WERI-Rb-1 (cell line): Measurements from ENCODE around the gene WFS1.

Source experiments
- DNase-seq: peaks from one replicate; pipeline ENCODE4 v3.0.0-alpha.2; 2020
- H3K27ac ChIP-seq: fragments of 250-450 bp; sonication (Bioruptor Pico); 2 replicates; pipeline ENCODE4 v1.5.1; 2020; ENCODE audit warnings: mild to moderate bottlenecking, moderate library complexity
- H3K27me3 ChIP-seq: fragments of 250-450 bp; sonication (Bioruptor Pico); 2 replicates; pipeline ENCODE4 v1.5.1; 2021; ENCODE audit warnings: mild to moderate bottlenecking, low read depth, moderate library complexity; ENCODE audit not compliant: insufficient read depth, severe bottlenecking
- H3K36me3 ChIP-seq: fragments of 250-450 bp; sonication (Bioruptor Pico); 2 replicates; pipeline ENCODE4 v1.5.1; 2020; ENCODE audit warnings: mild to moderate bottlenecking, moderate library complexity
- H3K4me3 ChIP-seq: 2 replicates; pipeline ENCODE4 v1.5.1; 2011; ENCODE audit warnings: low read depth, mild to moderate bottlenecking, control low read depth, low read length
- H3K9me3 ChIP-seq: fragments of 250-450 bp; sonication (Bioruptor Pico); 2 replicates; pipeline ENCODE4 v1.5.1; 2021; ENCODE audit warnings: mild to moderate bottlenecking, moderate library complexity; ENCODE audit not compliant: severe bottlenecking
- TF ChIP-seq, protein P1 (sequence below): IDR thresholded peaks from 2 replicates; pipeline ENCODE4 v1.5.1; 2011; ENCODE audit warnings: low read depth, mild to moderate bottlenecking, control low read depth, inconsistent platforms, low read length

Gene WFS1

DNA sequence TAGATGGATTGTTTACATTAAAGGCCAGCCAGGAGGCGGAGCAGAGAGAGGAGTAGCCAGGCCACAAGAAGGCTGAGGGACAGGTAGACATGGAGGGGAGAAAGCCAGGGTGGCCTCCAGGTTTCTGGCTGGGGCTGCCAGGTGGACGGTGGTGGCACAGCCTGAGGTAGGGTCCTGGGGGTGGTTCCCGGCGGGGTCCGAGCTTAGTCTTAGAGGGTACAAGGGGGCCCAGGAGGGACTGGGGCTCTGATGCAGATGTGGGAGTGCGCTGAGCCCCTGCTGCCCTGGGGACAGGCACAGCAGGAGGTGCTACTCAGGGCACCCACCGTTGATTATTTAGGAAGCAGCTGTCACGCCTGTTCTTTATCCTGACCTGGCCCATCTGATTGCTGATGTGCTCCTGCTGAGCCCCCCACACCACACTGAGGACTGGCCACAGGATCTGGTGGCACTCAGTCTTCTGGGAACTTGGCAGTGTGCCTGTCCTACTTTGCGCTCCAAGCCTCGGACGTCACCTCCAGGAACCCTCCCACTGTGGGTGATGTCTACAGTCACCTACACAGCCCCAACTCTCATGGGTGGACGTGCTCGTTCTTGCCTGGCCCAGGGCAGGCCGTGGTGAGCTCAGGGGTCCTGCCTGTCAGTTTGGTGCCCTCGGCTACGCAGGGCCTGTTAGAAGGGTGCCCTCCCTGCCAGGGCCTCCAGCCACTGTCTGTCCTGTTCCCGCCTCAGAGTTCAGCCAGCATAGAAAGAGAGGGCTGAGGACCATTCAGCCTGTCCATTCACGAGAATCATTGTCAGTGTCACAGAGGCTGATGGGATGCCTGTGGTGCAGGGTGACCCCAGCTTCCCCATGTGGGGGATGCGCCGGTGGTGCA, 12.0 kb downstream of the WFS1 start:
- peaks cover 29% of the 10 kb centered on the region for H3K36me3 ChIP-seq
- no peak for DNase-seq

DNA sequence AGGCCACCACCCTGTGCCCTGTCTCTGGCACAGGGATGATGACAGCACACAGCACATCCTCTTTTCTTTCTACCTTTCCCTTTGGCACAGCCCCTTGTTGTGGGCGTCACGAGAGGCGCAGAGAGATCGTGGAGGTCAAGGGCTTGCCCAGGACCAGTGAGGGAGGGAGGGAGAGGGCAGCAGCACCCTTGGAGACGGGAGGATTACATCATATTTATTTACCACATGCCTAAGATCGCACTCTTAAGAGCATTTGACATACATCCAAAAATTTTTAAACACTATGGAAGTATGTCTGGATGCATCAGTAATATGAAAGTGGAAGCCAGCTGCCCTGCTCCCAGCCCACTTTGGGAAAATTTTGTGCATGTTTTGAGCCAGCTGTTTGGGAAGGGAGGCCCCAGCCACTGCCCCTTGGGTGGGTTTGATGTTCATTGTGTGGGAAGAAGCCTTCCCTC, 12.7 kb downstream of the WFS1 start:
- TF ChIP-seq, protein P1, sequence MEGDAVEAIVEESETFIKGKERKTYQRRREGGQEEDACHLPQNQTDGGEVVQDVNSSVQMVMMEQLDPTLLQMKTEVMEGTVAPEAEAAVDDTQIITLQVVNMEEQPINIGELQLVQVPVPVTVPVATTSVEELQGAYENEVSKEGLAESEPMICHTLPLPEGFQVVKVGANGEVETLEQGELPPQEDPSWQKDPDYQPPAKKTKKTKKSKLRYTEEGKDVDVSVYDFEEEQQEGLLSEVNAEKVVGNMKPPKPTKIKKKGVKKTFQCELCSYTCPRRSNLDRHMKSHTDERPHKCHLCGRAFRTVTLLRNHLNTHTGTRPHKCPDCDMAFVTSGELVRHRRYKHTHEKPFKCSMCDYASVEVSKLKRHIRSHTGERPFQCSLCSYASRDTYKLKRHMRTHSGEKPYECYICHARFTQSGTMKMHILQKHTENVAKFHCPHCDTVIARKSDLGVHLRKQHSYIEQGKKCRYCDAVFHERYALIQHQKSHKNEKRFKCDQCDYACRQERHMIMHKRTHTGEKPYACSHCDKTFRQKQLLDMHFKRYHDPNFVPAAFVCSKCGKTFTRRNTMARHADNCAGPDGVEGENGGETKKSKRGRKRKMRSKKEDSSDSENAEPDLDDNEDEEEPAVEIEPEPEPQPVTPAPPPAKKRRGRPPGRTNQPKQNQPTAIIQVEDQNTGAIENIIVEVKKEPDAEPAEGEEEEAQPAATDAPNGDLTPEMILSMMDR = no peak
- Histone ChIP-seq H3K9me3 (no peaks in the 10 kb centered on the region), H3K4me3 (no peak overlapping the region), H3K36me3 (peaks cover 32% of the 10 kb centered on the region), H3K27me3 (no peaks in the 10 kb centered on the region), H3K27ac (no peak overlapping the region)
- DNase-seq = no peak

More for the DNA sequence above, 12.0 kb downstream of the WFS1 start:
- H3K9me3 ChIP-seq = no peaks in the 10 kb centered on the region
- no peaks in the 10 kb centered on the region for H3K27me3 ChIP-seq
- no peak overlapping the region for H3K4me3 ChIP-seq
- TF ChIP-seq, protein P1 = no peak
- no peak overlapping the region for H3K27ac ChIP-seq

GRCh38 chr4:6283282-6283681, 13.6 kb downstream of the WFS1 start:
- Histone ChIP-seq H3K36me3 (peaks cover 29% of the 10 kb centered on the region), H3K27me3 (no peaks in the 10 kb centered on the region), H3K4me3 (no peak overlapping the region), H3K27ac (no peak overlapping the region), H3K9me3 (no peaks in the 10 kb centered on the region)
- no peak for DNase-seq
- TF ChIP-seq, protein P1 = no peak

DNA sequence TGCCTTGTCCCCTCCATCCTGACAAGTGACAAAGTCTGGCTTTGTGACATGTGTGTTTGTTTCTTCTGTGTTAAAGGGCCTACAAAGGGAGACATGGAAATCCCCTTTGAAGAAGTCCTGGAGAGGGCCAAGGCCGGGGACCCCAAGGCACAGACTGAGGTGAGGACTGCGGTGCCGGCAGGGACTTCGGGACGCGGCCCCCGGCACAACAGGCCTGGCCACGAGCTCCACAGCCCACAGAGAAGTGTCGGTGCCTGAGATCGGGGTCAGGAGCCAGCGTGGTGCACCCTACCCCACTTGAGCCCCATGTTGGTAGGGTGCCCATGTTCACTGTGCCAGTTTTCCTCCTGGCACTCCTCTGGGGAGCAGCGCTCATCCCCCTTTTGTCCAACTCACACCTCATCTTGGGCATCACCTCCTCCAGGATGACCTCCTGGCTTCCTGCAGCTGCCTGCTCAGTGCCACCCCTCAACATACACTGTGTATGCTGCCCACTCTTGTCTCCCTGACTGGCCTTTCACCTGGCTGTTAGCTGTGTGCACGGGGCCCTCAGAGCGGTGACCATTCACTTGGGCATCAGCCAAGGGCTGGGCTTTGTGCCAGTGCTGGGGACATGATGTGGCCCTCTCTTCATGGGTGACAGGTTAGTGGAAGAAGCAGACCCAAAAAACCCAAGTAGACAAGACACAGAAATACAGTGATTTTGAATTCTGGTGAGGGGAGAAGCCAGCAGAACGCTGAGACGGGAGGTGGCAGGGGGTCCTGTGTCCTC, 17.6 kb downstream of the WFS1 start:
- no peak overlapping the region for H3K4me3 ChIP-seq
- H3K9me3 ChIP-seq = no peaks in the 10 kb centered on the region
- DNase-seq = no peak
- peaks cover 25% of the 10 kb centered on the region for H3K36me3 ChIP-seq
- TF ChIP-seq, protein P1 = no peak
- H3K27ac ChIP-seq = no peak overlapping the region
- no peaks in the 10 kb centered on the region for H3K27me3 ChIP-seq

GRCh38 chr4:6288342-6288741, 18.7 kb downstream of the WFS1 start:
- Histone ChIP-seq H3K27ac (no peak overlapping the region), H3K9me3 (no peaks in the 10 kb centered on the region), H3K27me3 (no peaks in the 10 kb centered on the region), H3K36me3 (peaks cover 28% of the 10 kb centered on the region), H3K4me3 (no peak overlapping the region)
- no peak for DNase-seq
- TF ChIP-seq, protein P1 = no peak
